GM12801 (cell line): Measurements from ENCODE around the gene EHMT1.

Source experiments
- CTCF ChIP-seq: IDR thresholded peaks from one replicate; pipeline ENCODE4 v1.5.1; 2011; ENCODE audit warnings: control low read depth; ENCODE audit not compliant: insufficient read length; ENCODE audit errors: extremely low read depth

Gene EHMT1

GRCh38 chr9:137834846-137835546 is 216.2 kb downstream of the EHMT1 start:
- no peak for TF ChIP-seq CTCF

GRCh38 chr9:137836151-137836830 is 217.5 kb downstream of the EHMT1 start:
- TF ChIP-seq CTCF: no peak

GRCh38 chr9:137836831-137837241 is 218.0 kb downstream of the EHMT1 start:
- TF ChIP-seq CTCF: no peak

- no peak for TF ChIP-seq CTCF
Measured at GRCh38 chr9:137837345-137838278, 218.8 kb downstream of the EHMT1 start.

GRCh38 chr9:137838576-137838975 is 219.8 kb downstream of the EHMT1 start:
- TF ChIP-seq CTCF: no peak

GRCh38 chr9:137843355-137843754 is 224.6 kb downstream of the EHMT1 start:
- TF ChIP-seq CTCF: no peak
